NCI-H187 (cell line): ENCODE results near the gene RTP4.

Experiments used
- DNase-seq, 2 experiments: peaks; one replicate each; lab custom pipeline; 2025; lab: John Stamatoyannopoulos, UW

The RTP4 gene, protein sequence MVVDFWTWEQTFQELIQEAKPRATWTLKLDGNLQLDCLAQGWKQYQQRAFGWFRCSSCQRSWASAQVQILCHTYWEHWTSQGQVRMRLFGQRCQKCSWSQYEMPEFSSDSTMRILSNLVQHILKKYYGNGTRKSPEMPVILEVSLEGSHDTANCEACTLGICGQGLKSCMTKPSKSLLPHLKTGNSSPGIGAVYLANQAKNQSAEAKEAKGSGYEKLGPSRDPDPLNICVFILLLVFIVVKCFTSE

GRCh38 chr3:187368251-187369088, at the start of gene RTP4:
RTP4 (plus strand) TSS chr3:187368385; CDS start chr3:187368442, 57 bp downstream.
- DNase-seq, result peak in 1 of 2 experiments; percentile 5

DNA sequence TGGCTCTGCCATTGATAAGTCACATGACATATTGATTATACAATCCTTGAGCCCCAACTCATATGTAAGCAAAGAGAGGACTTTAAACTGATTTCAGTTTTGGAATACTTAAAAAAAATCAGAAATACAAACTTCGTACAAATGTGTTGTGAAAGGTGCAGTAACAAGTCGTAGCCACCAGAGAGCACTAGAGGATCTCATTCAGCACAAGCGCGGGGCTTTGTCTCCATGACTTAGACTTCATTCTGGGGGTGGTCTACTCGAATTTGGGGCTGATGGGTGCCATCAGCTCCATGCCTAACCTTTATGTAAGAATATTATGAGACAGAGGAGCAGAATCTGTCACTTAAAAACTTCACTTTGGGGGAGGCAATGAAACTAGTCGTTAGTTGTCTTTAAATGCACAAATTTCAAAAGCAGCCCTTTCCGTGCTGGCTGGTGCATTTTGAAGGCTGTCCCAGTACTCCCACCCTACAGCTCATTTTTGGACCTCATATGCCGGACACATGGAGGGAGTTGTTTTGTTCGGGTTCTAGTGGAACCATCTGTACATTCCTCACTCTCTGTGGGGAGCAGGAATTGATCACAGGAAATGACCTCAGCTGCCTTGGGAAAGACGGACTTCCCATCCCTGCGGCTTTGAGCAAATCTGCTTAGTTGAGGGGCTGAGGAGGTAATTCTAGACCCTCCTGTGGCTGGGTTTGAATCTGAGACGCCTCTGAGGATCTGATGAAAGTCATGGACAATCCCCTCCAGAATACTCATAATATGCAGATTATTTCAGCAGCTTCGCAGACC, 49.2 kb upstream of the RTP4 start:
- peak in 1 of 2 experiments; percentile 40 for DNase-seq

DNA sequence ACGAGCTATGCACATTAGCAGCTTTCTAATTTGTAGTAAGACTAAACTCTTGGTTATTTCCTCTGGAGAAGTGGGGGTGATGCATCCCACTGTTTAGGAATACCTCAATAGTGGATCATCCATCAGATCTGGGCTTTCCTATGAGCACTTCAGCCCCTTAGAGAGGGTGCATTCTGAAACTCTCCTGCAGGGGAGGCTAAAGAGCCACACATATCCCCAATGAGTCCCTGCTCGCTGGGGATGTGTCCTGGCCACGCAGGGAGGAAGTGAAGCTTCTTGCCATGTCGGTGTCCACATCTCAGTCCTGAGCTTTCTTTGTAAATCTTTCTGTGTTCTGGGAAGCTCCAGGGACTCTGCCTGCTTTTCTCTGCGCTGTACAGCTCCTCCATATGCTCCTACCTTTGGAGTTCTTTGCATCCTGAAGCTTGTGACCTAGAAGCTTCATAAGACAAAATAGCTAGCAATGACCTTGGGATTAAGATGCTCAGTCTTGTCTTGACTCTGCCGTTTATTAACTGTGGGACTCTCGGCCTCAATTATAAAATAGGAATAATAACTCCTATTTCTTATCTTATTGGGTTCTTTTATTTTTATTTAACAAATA, 48.4 kb upstream of the RTP4 start:
- DNase-seq, result peak; percentile 43 to 51

DNA sequence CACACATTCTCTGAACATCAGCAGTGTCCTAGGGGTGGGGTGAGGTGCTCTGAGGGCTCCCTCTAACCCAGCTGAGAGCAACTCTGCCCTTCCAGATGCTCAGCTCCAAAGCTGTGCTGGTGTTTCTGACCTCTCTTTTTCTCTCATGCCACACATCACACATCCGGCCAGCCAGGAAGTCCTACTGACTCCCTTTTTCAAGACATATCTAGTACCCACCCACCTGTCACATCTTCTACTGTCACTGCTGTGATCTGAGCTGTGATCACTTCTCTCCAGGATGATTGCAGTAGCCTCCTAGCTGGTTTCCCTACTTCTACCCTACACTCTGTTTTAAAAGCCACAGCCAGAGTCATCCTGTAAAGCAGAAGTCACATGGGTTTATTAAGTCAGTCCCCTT, 46.4 kb upstream of the RTP4 start:
- DNase-seq, result no peak

DNA sequence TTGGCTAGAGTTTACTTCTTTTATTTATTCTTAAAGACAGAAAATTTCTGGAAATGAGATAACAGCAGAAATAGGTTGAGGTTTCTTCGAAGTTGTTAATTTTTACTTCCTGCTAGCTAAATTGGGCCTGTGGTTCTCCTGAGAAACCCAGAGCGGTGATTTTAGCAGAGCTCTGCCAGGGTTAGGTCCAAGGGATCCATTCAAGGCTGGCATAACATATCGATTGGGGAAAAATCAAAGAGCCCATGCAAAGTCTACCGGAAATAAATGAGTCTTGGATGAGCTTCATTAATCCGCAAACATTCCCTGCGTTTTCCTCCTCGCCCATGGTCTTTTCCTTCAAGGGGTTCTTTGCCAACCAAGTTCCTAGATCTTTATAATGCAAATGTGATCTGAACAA, 45.9 kb upstream of the RTP4 start:
- no peak for DNase-seq

DNA sequence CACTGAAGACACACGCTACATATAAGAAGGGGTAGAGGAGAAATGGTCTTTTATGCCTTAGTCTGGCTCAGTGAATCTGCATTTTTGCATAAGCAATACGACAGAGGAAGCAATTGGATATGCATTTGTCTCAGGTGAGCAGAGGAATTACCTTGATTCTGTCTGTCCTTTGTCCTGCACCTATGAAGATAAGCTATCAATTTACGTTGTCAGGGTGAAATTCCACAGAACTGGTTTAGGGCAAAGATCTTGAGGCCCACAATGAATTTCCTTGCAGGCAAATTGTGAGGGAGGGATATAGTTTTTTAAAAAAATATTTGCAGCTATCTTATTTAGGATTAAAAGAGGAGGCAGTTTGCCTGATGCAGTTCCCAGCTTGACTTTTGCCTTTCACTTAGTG, 45.1 kb upstream of the RTP4 start:
- DNase-seq, result no peak

DNA sequence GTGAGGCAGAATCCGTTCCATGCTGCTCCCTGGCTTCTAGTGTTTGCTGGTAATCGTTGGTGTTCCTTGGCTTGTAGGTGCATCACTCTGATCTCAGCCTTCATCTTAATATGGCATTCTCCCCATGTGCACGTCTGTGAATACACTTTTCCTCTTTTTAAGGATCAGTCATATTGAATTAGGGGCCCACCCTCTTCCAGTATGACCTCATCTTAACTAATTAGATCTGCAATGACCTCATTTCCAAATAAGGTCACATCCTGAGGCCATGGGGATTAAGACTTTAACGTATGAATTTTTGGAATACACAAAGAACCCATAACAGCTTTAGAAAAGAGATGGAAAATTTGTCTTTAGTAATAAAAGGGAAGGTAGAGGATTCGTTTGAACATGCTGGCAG, 42.6 kb upstream of the RTP4 start:
- no peak for DNase-seq

DNA sequence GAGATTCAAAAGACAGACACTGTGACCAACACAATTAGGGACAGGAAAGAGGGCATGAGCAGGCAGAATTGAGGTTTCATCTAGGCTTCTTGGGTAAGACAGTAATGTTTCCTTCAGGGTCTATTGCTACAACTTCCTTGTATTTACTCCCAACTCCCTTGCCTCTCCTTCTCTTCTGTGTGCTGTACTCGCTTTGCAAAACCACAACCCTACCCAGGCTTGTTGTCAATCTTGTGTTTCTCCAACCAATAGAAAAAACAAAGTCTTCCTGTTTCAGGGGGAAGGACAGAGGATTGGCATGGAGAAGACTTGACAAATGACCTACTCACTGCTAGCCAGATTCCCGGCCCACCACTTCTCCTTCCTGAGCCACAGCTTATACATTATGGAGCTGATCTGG, 40.3 kb upstream of the RTP4 start:
- no peak for DNase-seq

GRCh38 chr3:187328691-187329090, 39.5 kb upstream of the RTP4 start:
- DNase-seq, result no peak

- no peak for DNase-seq
Measured at GRCh38 chr3:187334904-187335303, 33.3 kb upstream of the RTP4 start.

DNA sequence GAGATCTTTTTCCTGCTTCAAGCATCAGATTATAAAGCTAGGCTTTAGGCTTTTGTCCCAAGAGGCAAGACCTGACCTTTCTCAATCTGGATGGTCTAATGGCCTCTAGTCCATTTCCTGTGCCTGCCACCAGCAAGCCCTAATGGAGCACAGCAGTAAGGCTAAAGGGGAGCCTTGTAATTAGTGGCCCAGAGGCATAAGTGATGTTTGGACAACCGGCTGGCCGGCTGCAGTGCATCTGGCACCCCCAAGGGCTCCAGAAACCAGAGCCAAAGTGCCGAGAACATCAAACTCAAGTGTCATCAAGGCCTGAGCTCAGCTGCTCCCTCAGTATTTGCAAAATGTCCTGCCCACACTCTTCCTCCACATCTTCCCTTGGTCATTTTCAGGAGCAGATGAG, 31.9 kb upstream of the RTP4 start:
- no peak for DNase-seq

DNA sequence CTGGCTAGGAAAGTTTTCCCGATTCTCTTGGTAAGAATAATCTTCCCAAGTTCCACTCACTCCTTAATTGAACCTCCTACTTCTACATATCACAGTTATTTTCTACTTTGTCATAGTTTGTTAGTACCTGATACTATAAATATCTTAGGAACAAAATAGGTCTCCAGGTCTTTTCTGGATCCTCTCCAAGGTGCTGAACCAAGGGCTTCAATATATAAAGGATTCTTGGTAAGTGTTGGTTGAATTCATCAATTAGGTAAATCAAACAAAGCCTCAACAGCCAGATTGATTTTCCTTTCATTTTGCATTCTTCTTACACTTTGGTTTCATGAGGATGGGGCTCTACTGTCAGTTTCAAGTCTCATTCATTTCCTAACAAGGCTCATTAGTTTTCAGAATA, 27.6 kb upstream of the RTP4 start:
- DNase-seq, result no peak

DNA sequence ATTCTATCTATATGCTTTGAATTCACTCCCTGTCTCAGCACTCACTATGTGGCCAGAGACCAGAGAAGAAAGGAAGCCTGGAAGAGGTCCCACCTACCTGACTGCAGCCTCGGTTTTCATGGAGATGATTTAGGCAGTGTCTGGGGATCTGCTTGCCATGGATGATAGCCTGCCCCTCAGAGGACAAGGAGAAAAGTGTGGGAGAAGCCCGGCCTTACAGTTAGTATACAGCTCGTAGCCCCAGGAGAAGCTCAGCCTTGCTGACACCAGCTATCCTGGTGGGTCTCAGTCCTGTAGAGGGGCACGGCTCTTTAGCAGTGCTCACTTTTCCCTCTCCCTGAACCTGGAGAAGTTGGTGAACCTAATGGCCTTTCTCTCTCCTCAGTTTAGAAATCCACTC, 25.9 kb upstream of the RTP4 start:
- no peak for DNase-seq

GRCh38 chr3:187343670-187344069, 24.5 kb upstream of the RTP4 start:
- DNase-seq, result no peak

DNA sequence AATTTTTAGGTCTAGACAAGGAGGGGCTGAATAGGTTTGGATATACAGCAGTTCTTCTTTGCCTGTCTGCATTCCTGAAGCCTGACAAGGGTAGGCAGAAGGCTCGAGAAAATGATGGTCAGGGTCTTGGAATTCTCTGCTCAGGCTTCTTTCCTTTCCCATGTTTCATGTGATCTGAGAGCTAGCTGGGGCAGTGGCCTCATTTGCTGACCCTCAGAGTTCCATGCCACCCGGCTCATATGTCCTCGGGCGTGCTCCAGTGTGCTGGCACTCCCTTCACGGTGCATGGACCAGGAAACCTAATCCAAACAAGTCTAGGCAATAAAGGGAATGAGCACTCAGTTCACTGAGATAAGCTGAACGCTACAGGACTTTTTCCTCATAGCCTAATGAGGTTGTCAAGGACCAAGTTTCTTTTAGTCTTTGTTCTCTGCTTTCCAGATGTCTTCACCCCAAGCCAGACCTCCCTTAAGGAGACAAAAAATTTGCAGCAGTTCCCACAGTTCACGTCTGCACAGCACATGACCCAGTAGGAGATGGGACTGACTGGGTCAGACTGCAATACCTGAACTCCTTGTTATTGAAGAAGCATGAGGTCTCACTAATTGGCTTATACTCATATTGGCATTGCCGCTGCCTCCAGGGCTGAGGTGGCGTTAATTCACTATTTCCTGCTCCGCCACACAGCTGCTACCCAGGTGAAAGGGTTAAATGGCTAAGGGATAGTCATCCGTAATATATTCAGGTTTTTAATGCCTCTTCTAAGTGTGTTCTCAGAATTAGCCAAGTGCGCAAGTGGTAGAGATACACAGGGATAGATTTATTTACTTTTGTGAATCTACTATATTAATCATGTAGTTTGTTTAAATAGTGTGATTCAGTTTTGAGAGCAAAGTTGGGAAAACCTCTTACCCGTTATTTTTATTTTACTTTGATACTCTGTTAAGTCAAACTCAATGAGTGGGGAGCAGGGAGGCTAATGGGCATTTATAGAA, 15.3 kb upstream of the RTP4 start:
- DNase-seq, result no peak

DNA sequence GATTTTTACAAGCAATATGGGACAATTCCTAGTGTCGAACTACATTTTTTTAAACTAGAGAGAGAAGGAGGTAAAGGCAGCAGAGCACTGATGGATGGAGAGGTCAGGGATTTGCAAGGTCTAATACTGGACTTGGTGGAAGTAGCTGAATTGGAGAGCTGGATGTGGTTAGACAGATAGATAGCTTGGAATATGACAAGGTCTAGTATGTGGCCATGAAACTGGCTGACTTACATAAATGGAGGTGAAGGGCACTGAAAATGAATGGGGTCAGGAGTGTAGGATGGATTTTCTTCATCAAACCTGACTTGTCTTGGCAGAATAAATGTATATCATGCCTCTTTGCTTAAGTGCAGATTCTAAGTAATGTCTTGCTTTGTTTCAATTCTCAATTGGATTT, 10.1 kb upstream of the RTP4 start:
- no peak for DNase-seq

DNA sequence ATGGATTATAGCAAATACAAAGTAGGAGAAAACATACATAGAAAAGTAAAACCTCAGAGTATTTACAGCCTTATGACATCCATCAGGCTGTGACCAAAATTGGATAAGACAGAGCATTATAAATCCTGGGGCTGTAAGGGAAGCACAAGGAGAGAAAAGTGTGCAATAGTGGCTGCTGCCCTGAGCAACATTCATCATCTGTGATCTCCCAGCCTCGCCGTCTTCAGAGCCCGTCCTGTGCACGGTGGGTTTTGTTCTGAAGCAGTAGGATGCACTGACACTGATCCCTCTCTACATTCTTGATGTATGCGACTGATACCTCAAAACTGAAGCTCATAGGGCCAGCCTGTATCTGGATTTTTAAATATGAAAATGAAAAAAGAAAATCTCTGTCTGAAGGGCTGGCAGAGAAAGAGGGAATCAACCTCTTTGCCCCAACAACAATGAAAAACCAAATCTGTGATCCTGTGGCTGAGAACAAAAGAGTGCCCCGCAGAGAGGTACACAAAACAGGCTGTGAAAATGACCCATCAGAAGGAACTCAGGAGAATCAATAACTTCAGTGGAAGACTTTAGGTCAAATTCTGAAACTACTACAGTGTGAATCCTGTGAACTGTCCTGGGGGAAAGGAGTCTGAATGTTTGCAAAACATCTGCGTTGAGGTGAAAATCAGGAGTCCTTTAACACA, 8.2 kb upstream of the RTP4 start:
- no peak for DNase-seq

DNA sequence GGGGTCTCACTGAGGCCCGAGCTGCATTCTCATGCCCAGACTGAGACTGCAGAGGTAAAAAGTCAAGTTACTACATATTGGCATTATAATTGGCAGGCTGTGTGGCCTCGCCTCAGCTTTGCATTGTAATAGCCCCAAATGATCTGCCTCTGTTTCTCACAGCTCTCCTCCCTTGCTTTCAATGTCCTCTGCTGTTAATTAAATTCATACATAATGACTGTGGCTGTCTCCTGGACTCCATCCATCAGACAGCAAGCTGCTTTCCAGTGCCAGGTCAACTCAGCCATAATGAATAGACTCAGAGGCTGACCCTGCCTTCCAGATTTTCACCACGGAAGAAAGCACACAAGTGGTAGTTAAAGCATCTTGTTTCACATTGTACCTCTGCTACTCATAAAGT, 7.6 kb upstream of the RTP4 start:
- DNase-seq, result no peak

GRCh38 chr3:187361835-187362234, 6.3 kb upstream of the RTP4 start:
- DNase-seq, result no peak

GRCh38 chr3:187367561-187368103, 553 bp upstream of the RTP4 start:
- DNase-seq, result no peak
